GM23248 (cell line): ENCODE measurements around the gene UPF1.

Experiments
- EZH2 ChIP-seq: fragments of 200-600 bp; sonication (generic); IDR thresholded peaks from 2 replicates; pipeline ENCODE4 v1.6.1; 2018; ENCODE audit warnings: antibody characterized with exemption, mild to moderate bottlenecking; ENCODE audit not compliant: insufficient read depth, poor library complexity, severe bottlenecking
- EZH2phosphoT487 ChIP-seq: fragments of 200-600 bp; sonication (generic); IDR thresholded peaks from 2 replicates; pipeline ENCODE4 v1.6.1; 2018; ENCODE audit warnings: antibody characterized with exemption, moderate library complexity, mild to moderate bottlenecking, low read depth; ENCODE audit not compliant: insufficient read depth

- TF ChIP-seq EZH2 (no peak), EZH2phosphoT487 (no peak)
Observed at GRCh38 chr19:18870531-18871172, 38.9 kb downstream of the UPF1 start.
